ENCODE data around the gene MBD3L3. TPM values are rescaled to one million over a fixed set of nuclear protein-coding genes. Genes with fewer than 3 reads are reported as not detected.
"Not testable (repeated sequence)": the region's sequence is repeated elsewhere in the genome, so short reads cannot be mapped to it uniquely, and the experiment has no call there.

The MBD3L3 gene
- total RNA-seq, result not detected in 2 replicates

DNA sequence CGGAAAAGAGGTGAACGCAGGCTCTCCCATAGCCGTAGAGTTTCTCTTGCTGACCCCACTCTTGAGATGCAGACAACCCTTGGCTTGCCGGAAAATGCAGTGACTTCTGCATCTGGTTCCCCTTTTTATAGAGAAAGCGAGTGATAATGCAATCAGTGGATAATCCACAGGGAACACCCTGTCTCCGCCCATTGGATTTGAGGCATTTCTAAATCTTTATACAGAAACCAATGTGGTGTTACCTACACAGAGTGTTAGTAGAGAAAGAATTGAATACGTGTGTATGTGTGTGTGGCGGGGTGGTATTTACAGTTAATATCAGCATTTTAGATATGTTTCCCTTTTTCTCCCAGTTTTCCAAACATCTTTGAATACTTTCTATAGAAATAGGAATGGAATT is at the start of gene MBD3L3:
Gene MBD3L3, minus strand, starts transcription at position 101 of the 400 bp plus-strand sequence. Its CDS starts 71 bp downstream, at position 30.
- DNase-seq (ENCODE audit: low read depth); H3K27me3 ChIP-seq (ENCODE audit: control insufficient read depth, insufficient read depth, low read length); H3K4me3 ChIP-seq (ENCODE audit: low read depth, low read length); H3K36me3 ChIP-seq (ENCODE audit: control insufficient read depth, insufficient read depth, low read length); FAIRE-seq: not testable (repeated sequence)

DNA sequence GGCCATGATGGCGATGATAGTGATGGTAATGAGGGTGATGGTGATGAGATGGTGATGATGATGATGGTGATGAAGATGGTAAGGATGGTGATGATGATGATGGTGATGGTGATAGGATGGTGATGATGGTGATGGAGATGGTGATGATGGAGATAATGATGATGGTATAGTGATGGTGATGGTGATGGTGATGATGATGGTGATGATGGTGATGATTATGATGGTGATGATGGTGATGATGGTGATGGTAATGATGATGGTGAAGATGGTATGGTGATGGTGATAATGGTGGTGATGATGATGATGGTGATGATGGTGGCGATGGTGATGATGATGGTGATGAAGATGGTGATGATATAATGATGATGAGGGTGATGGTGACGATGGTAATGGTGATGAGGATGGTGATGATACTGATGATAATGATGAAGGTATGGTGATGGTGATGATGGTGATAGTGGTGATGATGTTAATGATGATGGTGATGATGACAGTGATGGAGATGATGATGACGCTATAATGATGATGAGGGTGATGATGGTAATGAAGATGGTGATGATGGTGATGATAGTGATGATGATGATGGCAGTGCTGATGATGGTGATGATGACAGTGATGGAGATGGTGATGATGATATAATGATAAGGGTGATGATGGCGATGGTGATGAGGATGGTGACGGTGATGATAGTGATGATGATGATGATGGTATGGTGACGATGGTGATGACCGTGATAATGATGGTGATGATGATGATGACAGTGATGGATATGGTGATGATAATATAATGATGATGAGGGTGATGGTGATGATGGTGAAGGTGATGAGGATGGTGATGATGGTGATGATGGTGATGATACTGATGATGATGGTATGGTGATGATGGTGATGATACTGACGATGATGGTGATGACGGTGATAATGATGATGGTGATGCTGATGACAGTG is 48.5 kb upstream of the MBD3L3 start:
- no peaks in the 10 kb centered on the region for H3K27me3 ChIP-seq (ENCODE audit: control insufficient read depth, insufficient read depth, low read length)
- H3K4me3 ChIP-seq (ENCODE audit: low read depth, low read length), result no peak overlapping the region
- FAIRE-seq, result peak; percentile 83
- H3K36me3 ChIP-seq (ENCODE audit: control insufficient read depth, insufficient read depth, low read length), result no peaks in the 10 kb centered on the region
- TF ChIP-seq, protein P1, sequence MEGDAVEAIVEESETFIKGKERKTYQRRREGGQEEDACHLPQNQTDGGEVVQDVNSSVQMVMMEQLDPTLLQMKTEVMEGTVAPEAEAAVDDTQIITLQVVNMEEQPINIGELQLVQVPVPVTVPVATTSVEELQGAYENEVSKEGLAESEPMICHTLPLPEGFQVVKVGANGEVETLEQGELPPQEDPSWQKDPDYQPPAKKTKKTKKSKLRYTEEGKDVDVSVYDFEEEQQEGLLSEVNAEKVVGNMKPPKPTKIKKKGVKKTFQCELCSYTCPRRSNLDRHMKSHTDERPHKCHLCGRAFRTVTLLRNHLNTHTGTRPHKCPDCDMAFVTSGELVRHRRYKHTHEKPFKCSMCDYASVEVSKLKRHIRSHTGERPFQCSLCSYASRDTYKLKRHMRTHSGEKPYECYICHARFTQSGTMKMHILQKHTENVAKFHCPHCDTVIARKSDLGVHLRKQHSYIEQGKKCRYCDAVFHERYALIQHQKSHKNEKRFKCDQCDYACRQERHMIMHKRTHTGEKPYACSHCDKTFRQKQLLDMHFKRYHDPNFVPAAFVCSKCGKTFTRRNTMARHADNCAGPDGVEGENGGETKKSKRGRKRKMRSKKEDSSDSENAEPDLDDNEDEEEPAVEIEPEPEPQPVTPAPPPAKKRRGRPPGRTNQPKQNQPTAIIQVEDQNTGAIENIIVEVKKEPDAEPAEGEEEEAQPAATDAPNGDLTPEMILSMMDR (IDR thresholded peaks at IDR 0.05; ENCODE audit: insufficient read depth, low read length, severe bottlenecking), result no peak
- DNase-seq (ENCODE audit: low read depth), result no peak

DNA sequence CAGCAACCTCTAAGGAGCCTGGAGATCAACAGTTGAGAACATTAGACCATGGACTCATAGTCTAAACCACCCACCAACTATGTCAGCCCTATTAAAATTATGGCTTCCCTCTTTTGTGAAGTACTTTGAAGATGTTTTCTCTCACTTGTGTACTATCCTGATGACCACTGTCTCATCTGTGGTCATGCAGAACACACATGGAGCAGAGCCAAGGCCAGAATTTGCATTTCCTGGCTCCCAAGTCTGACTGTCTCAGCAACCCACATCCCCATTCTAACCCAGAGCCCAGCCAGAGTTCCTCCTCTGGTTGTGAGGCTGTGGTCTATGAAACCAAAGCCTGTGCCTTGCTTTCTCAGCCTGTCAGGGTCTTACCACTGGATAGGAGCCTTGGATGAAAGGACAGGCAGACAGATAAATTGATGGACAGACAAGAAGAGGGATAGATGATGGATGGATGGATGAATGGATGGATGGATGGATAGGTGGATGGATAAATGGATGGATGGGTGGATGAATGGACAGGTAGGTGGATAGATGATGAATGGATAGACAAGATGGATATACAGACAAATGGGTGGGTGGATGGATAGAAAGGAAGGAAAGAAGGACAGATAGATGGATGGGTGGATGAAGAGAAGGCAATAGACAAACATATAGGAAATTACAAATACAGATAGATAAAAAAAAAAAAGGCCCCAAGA is 46.4 kb upstream of the MBD3L3 start:
- DNase-seq (ENCODE audit: low read depth), result no peak
- peaks cover 2% of the 10 kb centered on the region for H3K27me3 ChIP-seq (ENCODE audit: control insufficient read depth, insufficient read depth, low read length)
- H3K4me3 ChIP-seq (ENCODE audit: low read depth, low read length), result no peak overlapping the region
- FAIRE-seq, result no peak
- TF ChIP-seq, protein P1 (IDR thresholded peaks at IDR 0.05; ENCODE audit: insufficient read depth, low read length, severe bottlenecking), result no peak
- no peaks in the 10 kb centered on the region for H3K36me3 ChIP-seq (ENCODE audit: control insufficient read depth, insufficient read depth, low read length)

DNA sequence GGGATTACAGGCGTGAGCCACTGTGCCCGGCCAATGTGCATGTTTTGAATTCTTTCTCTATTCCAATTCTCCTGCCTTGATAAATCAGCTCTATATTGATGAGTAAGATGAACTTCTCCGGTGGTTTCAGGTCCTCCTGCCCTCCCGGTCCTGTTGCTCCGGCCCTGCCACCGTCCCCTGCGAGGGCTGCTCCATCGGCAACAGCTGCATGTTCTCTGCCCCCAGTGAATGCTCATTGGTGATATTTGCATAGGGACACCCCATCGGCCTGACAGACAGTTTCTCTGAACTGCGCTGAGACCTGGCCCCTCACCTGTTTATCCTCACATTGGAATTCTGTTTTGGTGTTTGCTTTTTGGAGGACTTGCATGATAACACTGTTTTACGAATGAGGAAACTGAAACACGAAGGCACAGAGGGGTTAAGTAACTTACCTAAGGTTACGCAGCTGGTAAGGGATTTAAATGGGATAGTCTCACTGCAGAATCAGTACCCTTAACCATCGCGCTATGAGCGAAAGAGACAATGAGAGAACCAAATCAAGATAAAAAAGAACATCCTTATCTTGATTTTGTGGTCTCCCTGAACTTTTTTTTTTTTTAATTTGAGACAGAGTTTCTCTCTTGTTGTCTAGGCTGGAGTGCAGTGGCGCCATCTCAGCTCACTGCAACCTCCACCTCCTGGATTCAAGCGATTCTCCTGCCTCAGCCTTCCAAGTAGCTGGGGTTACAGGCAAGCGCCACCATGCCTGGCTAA is 43.2 kb upstream of the MBD3L3 start:
- DNase-seq (ENCODE audit: low read depth) (no peak), FAIRE-seq (no peak)
- Histone ChIP-seq H3K36me3 (ENCODE audit: control insufficient read depth, insufficient read depth, low read length) (no peaks in the 10 kb centered on the region), H3K4me3 (ENCODE audit: low read depth, low read length) (no peak overlapping the region), H3K27me3 (ENCODE audit: control insufficient read depth, insufficient read depth, low read length) (peaks cover 2% of the 10 kb centered on the region)
- TF ChIP-seq, protein P1 (IDR thresholded peaks at IDR 0.05; ENCODE audit: insufficient read depth, low read length, severe bottlenecking), result no peak

DNA sequence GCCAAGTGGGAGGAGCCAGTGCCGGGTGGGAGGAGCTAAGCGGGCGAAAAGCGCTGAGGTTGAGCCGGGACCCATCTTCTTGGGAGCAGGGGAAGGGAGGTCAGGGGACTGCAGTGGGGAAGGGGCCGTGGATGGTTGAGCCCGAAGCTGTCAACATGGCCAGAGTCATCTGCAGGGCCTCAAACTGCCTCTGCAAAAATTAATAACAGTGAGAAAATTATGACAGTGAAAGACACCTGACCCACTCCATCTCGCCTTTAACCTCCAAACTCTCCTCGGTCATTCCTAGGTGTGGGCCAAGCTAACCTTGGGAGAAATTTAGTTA is 41.1 kb upstream of the MBD3L3 start:
- DNase-seq (ENCODE audit: low read depth), result no peak
- no peaks in the 10 kb centered on the region for H3K36me3 ChIP-seq (ENCODE audit: control insufficient read depth, insufficient read depth, low read length)
- peaks cover 2% of the 10 kb centered on the region for H3K27me3 ChIP-seq (ENCODE audit: control insufficient read depth, insufficient read depth, low read length)
- peak overlapping the region; percentile 67 for H3K4me3 ChIP-seq (ENCODE audit: low read depth, low read length)
- no peak for FAIRE-seq
- TF ChIP-seq, protein P1 (IDR thresholded peaks at IDR 0.05; ENCODE audit: insufficient read depth, low read length, severe bottlenecking), result no peak
